Vagina (tissue), 2 donors: ENCODE measurements around the gene MXD3.
"Not testable (repeated sequence)": the region's sequence is repeated elsewhere in the genome, so short reads cannot be mapped to it uniquely, and the experiment has no call there.

Experiments used
- POLR2AphosphoS5 ChIP-seq, 2 donors: sonication (generic); formaldehyde crosslinking; IDR thresholded peaks; one replicate each; pipeline ENCODE4 v1.9.0; 2017; ENCODE audit warnings: antibody characterized with exemption in 2 of 2, mild to moderate bottlenecking in 2 of 2, low read depth in 1 of 2; ENCODE audit not compliant: insufficient read depth in 1 of 2
- TF ChIP-seq, protein P1 (sequence below), 3 experiments: fragments of 450-650 bp in 2 of 3; fragments of 200-600 bp in 1 of 3; sonication (generic) in 1 of 3; IDR thresholded peaks; one replicate each; pipeline ENCODE4 v1.5.1; 2017 to 2019; ENCODE audit warnings: antibody characterized with exemption in 3 of 3, mild to moderate bottlenecking in 2 of 3, moderate library complexity in 2 of 3

GRCh38 chr5:177360740-177361139 lies 49.0 kb upstream of the MXD3 start:
- not testable (repeated sequence) for TF ChIP-seq POLR2AphosphoS5 (IDR thresholded peaks at IDR 0.05; ENCODE audit: insufficient read depth in 1 of 2, low read depth in 1 of 2)
- TF ChIP-seq, protein P1, sequence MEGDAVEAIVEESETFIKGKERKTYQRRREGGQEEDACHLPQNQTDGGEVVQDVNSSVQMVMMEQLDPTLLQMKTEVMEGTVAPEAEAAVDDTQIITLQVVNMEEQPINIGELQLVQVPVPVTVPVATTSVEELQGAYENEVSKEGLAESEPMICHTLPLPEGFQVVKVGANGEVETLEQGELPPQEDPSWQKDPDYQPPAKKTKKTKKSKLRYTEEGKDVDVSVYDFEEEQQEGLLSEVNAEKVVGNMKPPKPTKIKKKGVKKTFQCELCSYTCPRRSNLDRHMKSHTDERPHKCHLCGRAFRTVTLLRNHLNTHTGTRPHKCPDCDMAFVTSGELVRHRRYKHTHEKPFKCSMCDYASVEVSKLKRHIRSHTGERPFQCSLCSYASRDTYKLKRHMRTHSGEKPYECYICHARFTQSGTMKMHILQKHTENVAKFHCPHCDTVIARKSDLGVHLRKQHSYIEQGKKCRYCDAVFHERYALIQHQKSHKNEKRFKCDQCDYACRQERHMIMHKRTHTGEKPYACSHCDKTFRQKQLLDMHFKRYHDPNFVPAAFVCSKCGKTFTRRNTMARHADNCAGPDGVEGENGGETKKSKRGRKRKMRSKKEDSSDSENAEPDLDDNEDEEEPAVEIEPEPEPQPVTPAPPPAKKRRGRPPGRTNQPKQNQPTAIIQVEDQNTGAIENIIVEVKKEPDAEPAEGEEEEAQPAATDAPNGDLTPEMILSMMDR (IDR thresholded peaks at IDR 0.05) = not testable (repeated sequence)
